Neural progenitor cell (in vitro differentiated cells): ENCODE data around the gene TOX2. TPM values are rescaled to one million over a fixed set of nuclear protein-coding genes. Genes with fewer than 3 reads are reported as not detected.

Source experiments
- DNase-seq: peaks from one replicate; pipeline ENCODE4 v3.0.0-alpha.2; 2016; ENCODE audit warnings: low spot score
- H2AFZ ChIP-seq: fragments of 200-600 bp; sonication (generic); replicated peaks from 2 replicates; pipeline ENCODE4 v1.6.1; 2016; ENCODE audit warnings: antibody characterized with exemption
- H3F3A ChIP-seq: fragments of 200-600 bp; sonication (generic); 2 replicates; pipeline ENCODE4 v1.6.1; 2016; ENCODE audit warnings: antibody characterized with exemption, low read depth
- H3K27ac ChIP-seq: fragments of 200-600 bp; sonication (generic); 2 replicates; pipeline ENCODE4 v1.5.1; 2016; ENCODE audit warnings: mild to moderate bottlenecking
- H3K27me3 ChIP-seq: fragments of 200-600 bp; sonication (generic); 2 replicates; pipeline ENCODE4 v1.6.1; 2016; ENCODE audit warnings: mild to moderate bottlenecking, moderate library complexity
- H3K36me3 ChIP-seq: fragments of 200-600 bp; sonication (generic); 2 replicates; pipeline ENCODE4 v1.5.1; 2016
- H3K4me1 ChIP-seq: fragments of 200-600 bp; sonication (generic); 2 replicates; pipeline ENCODE4 v1.6.1; 2016; ENCODE audit warnings: mixed run types
- H3K4me2 ChIP-seq: fragments of 200-600 bp; sonication (generic); 2 replicates; pipeline ENCODE4 v1.6.1; 2016
- H3K4me3 ChIP-seq: fragments of 200-600 bp; sonication (generic); 2 replicates; pipeline ENCODE4 v1.5.1; 2016
- H3K79me2 ChIP-seq: fragments of 200-600 bp; sonication (generic); 2 replicates; pipeline ENCODE4 v1.6.1; 2016; ENCODE audit warnings: low read depth
- H3K9ac ChIP-seq: fragments of 200-600 bp; sonication (generic); 2 replicates; pipeline ENCODE4 v1.6.1; 2016
- H3K9me3 ChIP-seq: fragments of 200-600 bp; sonication (generic); 2 replicates; pipeline ENCODE4 v1.5.1; 2016; ENCODE audit warnings: low read depth
- H4K20me1 ChIP-seq: fragments of 200-600 bp; sonication (generic); 2 replicates; pipeline ENCODE4 v1.6.1; 2016; ENCODE audit warnings: low read depth
- H3K27ac Mint-ChIP-seq: 3 replicates; pipeline ENCODE4 v1.8.0; 2021; ENCODE audit warnings: mixed read lengths
- H3K27me3 Mint-ChIP-seq: 2 replicates; pipeline ENCODE4 v1.8.0; 2022; ENCODE audit warnings: low read depth, mild to moderate bottlenecking, inconsistent platforms, moderate library complexity, mixed read lengths; ENCODE audit not compliant: insufficient read depth
- H3K36me3 Mint-ChIP-seq: 3 replicates; pipeline ENCODE4 v1.8.0; 2021; ENCODE audit warnings: mixed read lengths
- H3K4me1 Mint-ChIP-seq: 3 replicates; pipeline ENCODE4 v1.8.0; 2021; ENCODE audit warnings: mixed read lengths
- H3K4me3 Mint-ChIP-seq: 3 replicates; pipeline ENCODE4 v1.8.0; 2021; ENCODE audit warnings: mild to moderate bottlenecking, moderate library complexity, mixed read lengths
- H3K9me3 Mint-ChIP-seq: 3 replicates; pipeline ENCODE4 v1.8.0; 2020; ENCODE audit warnings: mixed read lengths
- EZH2 ChIP-seq: fragments of 200-600 bp; sonication (generic); IDR thresholded peaks from 2 replicates; pipeline ENCODE4 v1.6.1; 2017; ENCODE audit warnings: antibody characterized with exemption, mild to moderate bottlenecking, moderate library complexity
- EZH2phosphoT487 ChIP-seq: fragments of 200-600 bp; sonication (generic); IDR thresholded peaks from 2 replicates; pipeline ENCODE4 v1.6.1; 2017; ENCODE audit warnings: antibody characterized with exemption
- total RNA-seq: library from RNA; depleted of rRNA; stranded (reverse); fragments of >200 nt; gene quantifications from 2 replicates; pipeline ENCODE4 v1.2.3, GENCODE V29; 2015; ENCODE audit warnings: low replicate concordance
- TF ChIP-seq, protein P1 (sequence below): fragments of 200-600 bp; sonication (generic); IDR thresholded peaks from 2 replicates; pipeline ENCODE4 v1.5.1; 2017; ENCODE audit warnings: antibody characterized with exemption, mild to moderate bottlenecking

The TOX2 gene
- total RNA-seq, 1 donor from 2014 or later, result not detected

DNA sequence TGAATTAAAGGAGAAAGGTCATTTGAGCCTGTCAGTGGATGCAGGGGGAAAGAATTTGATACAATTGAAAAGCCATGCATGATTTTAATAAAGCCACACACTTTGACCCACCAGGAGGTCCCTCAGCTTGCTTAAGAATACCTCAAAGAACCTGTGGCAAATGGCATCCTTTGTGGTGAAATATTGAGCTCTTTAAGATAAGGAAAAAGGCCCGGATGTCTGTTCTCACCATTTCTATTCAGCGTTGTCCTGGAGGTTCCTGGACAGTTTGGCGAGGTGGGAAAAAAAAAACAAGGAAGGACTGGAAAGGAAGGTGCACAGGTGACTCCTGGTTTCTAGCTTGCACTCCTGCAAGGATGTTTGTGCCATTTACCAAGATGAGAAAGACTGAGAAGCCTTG, 91.0 kb downstream of the TOX2 start:
- H3K27ac ChIP-seq, result no peak overlapping the region
- no peak for DNase-seq
- Mint-ChIP-seq H3K4me3 (no peak overlapping the region), H3K27ac (no peak overlapping the region), H3K27me3 (peaks cover 2% of the 10 kb centered on the region), H3K36me3 (no peaks in the 10 kb centered on the region), H3K4me1 (peaks cover 4% of the 10 kb centered on the region), H3K9me3 (no peaks in the 10 kb centered on the region)
- no peaks in the 10 kb centered on the region for H3F3A ChIP-seq
- H4K20me1 ChIP-seq, result no peaks in the 10 kb centered on the region
- no peaks in the 10 kb centered on the region for H3K9me3 ChIP-seq
- no peaks in the 10 kb centered on the region for H3K36me3 ChIP-seq
- H3K27me3 ChIP-seq, result no peaks in the 10 kb centered on the region
- H2AFZ ChIP-seq, result no peak overlapping the region
- no peaks in the 10 kb centered on the region for H3K4me1 ChIP-seq
- no peak overlapping the region for H3K4me3 ChIP-seq
- no peaks in the 10 kb centered on the region for H3K79me2 ChIP-seq
- H3K9ac ChIP-seq, result no peak overlapping the region
- TF ChIP-seq, protein P1, sequence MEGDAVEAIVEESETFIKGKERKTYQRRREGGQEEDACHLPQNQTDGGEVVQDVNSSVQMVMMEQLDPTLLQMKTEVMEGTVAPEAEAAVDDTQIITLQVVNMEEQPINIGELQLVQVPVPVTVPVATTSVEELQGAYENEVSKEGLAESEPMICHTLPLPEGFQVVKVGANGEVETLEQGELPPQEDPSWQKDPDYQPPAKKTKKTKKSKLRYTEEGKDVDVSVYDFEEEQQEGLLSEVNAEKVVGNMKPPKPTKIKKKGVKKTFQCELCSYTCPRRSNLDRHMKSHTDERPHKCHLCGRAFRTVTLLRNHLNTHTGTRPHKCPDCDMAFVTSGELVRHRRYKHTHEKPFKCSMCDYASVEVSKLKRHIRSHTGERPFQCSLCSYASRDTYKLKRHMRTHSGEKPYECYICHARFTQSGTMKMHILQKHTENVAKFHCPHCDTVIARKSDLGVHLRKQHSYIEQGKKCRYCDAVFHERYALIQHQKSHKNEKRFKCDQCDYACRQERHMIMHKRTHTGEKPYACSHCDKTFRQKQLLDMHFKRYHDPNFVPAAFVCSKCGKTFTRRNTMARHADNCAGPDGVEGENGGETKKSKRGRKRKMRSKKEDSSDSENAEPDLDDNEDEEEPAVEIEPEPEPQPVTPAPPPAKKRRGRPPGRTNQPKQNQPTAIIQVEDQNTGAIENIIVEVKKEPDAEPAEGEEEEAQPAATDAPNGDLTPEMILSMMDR, result no peak
- TF ChIP-seq EZH2, result no peak
- no peak for TF ChIP-seq EZH2phosphoT487
- H3K4me2 ChIP-seq, result no peak overlapping the region

DNA sequence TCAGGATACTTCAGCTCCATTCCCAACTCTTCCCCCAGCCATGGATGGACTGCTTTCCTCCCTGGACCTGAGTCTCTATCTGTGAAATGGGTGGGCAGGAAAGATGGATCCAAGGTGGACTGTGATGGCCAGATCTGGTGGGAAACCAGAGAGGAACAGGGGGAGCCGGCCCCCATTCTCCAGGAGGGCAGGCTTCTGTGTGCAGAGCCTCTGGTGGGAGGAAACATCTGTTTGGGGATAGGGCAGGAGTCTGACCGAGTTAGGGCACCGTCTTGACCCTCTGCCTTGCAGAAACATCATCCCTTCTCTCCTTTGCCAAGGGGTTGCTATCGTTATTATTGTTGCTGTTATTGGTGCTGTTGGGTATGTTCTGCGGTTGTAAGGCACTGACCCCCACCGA, 91.5 kb downstream of the TOX2 start:
- no peak for TF ChIP-seq EZH2phosphoT487
- no peak for TF ChIP-seq EZH2
- Histone ChIP-seq H4K20me1 (no peaks in the 10 kb centered on the region), H3K4me3 (no peak overlapping the region), H3K9ac (no peak overlapping the region), H3K27me3 (no peaks in the 10 kb centered on the region), H3K4me1 (no peaks in the 10 kb centered on the region), H3K9me3 (no peaks in the 10 kb centered on the region), H3K4me2 (no peak overlapping the region), H3K36me3 (no peaks in the 10 kb centered on the region), H2AFZ (no peak overlapping the region), H3K79me2 (no peaks in the 10 kb centered on the region), H3K27ac (no peak overlapping the region), H3F3A (no peaks in the 10 kb centered on the region)
- no peaks in the 10 kb centered on the region for H3K36me3 Mint-ChIP-seq
- peaks cover 2% of the 10 kb centered on the region for H3K27me3 Mint-ChIP-seq
- H3K4me1 Mint-ChIP-seq, result peaks cover 4% of the 10 kb centered on the region
- no peaks in the 10 kb centered on the region for H3K9me3 Mint-ChIP-seq
- DNase-seq, result no peak
- no peak overlapping the region for H3K27ac Mint-ChIP-seq
- no peak overlapping the region for H3K4me3 Mint-ChIP-seq

DNA sequence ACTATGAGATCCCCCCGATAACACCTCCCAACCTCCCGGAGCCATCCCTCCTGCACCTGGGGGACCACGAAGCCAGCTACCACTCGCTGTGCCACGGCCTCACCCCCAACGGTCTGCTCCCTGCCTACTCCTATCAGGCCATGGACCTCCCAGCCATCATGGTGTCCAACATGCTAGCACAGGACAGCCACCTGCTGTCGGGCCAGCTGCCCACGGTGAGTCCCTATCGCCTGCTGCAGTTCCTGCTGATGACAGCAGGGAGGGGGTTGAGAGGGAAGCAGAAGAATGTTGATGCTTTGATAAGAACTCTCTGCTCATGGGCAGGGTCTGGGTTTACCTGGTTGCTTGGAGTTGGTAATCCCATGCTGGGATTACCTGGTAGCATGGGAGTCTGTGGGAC, 91.9 kb downstream of the TOX2 start:
- no peak overlapping the region for H3K4me3 ChIP-seq
- H3K79me2 ChIP-seq, result no peaks in the 10 kb centered on the region
- no peaks in the 10 kb centered on the region for H4K20me1 ChIP-seq
- no peaks in the 10 kb centered on the region for H3K4me1 ChIP-seq
- H3K27ac ChIP-seq, result no peak overlapping the region
- H3K9me3 Mint-ChIP-seq, result no peaks in the 10 kb centered on the region
- H3F3A ChIP-seq, result no peaks in the 10 kb centered on the region
- no peaks in the 10 kb centered on the region for H3K36me3 ChIP-seq
- DNase-seq, result no peak
- H3K36me3 Mint-ChIP-seq, result no peaks in the 10 kb centered on the region
- H3K27me3 Mint-ChIP-seq, result peaks cover 2% of the 10 kb centered on the region
- H3K9me3 ChIP-seq, result no peaks in the 10 kb centered on the region
- no peak overlapping the region for H3K27ac Mint-ChIP-seq
- peaks cover 4% of the 10 kb centered on the region for H3K4me1 Mint-ChIP-seq
- TF ChIP-seq, protein P1, result no peak
- no peak overlapping the region for H3K4me2 ChIP-seq
- H3K27me3 ChIP-seq, result no peaks in the 10 kb centered on the region
- H3K4me3 Mint-ChIP-seq, result no peak overlapping the region
- H3K9ac ChIP-seq, result no peak overlapping the region
- H2AFZ ChIP-seq, result no peak overlapping the region

DNA sequence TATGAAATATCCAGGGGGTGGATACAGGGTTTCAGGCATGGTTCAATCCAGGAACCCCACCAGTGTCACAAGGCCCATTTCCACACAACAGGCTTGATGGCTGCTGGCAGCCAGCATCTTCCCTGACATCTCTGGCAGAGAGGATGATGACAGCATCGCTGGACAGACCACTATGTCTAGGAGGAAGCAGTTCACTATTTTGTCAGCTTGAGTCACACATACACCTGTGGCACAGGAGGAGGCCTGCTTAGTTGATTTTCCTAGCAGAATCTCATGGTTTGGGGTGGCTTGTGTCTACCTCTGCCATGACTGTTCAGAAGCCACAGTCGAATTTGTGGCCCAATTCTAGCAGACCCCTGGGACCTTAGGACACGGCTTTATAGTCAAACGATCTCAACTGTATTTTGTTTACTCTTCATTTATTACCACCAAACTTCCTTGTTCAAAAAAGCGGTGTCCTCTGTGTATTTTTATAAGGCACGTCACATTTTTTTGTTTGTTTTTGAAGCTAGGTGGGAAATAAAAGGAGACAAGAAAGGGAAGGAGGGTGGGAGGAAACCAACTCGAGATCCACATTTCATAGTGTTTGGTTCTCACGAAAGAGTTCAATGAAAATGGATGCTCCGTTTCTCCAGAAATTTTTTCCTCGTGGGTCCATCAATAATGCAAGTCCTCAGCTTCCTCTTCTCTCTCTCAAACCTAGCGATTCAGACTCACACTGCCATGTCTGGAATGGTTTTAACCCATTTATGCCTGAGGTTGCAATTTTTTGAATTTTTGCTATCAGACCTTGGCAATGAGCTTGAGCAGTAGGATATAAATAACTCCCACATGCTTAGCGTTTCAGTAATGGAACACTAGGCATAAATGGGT, 94.4 kb downstream of the TOX2 start:
- Mint-ChIP-seq H3K4me1 (peaks cover 11% of the 10 kb centered on the region), H3K36me3 (no peaks in the 10 kb centered on the region), H3K9me3 (no peaks in the 10 kb centered on the region), H3K4me3 (no peak overlapping the region), H3K27ac (no peak overlapping the region), H3K27me3 (peaks cover 2% of the 10 kb centered on the region)
- Histone ChIP-seq H3K4me1 (no peaks in the 10 kb centered on the region), H3K4me3 (no peak overlapping the region), H3K36me3 (no peaks in the 10 kb centered on the region), H2AFZ (no peak overlapping the region), H3K79me2 (no peaks in the 10 kb centered on the region), H3K27ac (no peak overlapping the region), H3F3A (no peaks in the 10 kb centered on the region), H3K4me2 (no peak overlapping the region), H4K20me1 (no peaks in the 10 kb centered on the region), H3K9me3 (no peaks in the 10 kb centered on the region), H3K27me3 (no peaks in the 10 kb centered on the region), H3K9ac (no peak overlapping the region)
- DNase-seq, result no peak
- no peak for TF ChIP-seq EZH2phosphoT487
- TF ChIP-seq EZH2, result no peak
- TF ChIP-seq, protein P1, result no peak
